Measurements from ENCODE around the gene DUSP16.

The DUSP16 gene

DNA sequence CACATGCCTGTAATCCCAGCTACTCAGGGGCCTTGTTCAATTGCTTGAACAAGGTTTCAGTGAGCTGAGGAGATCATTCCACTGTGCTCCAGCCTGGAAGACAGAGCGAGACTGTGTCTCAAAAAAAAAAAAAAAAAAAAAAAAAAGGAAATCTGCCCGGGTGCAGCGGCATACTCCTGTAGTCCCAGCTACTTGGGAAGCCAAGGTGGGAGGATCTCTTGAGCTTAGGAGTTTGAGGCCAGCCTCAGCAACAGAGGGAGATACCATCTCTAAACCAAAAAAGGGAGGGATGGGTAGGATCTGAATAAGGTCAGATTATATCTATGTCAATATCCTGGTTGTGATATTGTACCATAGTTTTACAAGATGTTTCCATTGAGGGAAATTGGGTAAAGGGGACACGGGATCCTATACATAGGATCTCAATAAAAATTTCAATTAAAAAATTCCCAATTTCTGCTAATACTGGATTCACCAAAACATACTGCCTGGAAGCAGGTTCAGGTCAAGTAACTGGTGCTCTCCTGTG is 129.4 kb downstream of the DUSP16 start:
- no peak for DNase-seq

DNA sequence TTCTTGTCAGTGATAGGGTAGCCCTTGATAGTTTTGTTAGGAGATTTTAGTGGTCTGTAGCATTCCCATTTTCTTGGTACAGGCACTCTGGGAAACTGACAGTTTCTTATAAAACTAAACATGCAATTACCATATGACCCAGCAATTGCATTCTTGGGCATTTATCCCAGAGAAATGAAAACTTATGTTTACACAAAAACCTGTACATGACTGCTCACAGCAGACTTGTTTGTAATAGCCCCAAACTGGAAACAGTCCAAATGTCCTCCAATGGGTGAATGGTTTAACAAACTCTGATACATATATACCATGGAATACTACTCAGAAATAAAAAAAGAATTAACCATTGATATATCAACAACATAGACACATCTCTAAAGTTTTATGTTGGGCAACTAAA is 130.3 kb downstream of the DUSP16 start:
- DNase-seq, result peak; percentile 15

DNA sequence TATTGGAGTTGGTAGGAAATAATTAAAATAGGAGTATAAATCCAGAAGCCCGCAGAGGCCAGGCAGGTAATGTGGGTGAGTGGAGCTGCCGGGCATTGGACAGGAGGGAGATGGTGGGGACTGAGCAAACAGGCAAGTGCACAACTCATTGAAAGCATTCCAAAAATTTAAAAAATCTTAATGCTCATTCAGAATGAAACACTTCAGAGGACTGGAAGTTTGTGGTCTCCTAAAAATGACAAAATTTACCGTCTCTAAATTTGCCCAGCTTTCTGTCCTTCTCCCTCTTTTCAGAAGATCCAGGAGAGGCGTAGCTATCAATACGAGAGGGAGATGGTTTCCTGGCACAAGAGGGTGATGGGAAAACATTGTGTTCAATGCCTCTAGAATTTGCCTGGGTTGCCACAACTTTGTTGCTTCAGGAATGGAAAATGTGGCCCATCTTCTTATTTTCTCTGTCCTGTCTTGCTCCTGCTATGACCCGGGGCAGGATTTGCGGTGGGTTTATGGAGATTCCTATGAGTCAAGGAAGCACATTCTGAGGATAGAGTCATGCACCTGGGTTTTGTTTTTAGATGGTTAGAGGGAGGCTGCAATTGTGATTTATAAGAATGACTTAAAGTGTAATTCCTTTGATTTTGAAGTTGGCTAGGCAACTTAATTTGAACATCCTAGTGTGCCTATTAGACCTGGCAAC is 133.6 kb downstream of the DUSP16 start:
- DNase-seq, result no peak

DNA sequence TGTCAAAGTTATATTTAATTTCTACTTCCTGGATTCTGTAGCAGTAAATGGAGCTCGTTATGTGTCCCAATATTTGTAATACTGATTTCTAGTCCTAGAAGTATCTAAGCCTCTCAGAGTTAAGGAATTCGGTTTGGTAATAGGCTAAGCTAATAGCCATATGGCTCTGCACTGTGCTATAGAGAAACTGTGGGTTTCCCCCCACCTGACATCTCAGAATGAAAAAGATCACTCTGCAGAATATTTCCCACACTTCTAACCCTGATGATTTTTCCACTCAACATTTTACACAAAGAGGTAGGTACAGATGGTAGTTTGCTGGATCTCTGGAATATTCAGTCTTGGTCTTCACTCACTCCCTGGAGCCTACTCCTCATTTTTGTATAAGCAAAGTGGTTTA is 134.6 kb downstream of the DUSP16 start:
- no peak for DNase-seq

DNA sequence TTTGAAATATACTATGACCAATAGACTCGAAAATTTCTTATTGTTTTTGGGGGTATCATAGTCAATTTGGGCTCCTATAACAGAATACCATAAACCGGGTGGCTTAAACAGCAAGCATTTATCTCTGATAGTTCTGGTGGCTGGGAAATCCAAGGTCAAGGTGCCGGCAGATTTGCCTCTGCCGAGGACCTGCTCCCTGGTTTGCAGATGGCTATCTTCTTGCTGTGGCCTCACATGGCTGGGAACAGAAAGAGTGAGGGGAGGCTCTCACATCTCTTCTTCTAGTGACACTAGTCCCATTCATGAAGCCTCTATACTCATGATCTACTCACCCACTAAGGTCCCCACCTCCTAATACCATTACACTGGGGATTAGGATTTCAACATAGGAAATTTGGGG is 135.1 kb downstream of the DUSP16 start:
- no peak for DNase-seq

DNA sequence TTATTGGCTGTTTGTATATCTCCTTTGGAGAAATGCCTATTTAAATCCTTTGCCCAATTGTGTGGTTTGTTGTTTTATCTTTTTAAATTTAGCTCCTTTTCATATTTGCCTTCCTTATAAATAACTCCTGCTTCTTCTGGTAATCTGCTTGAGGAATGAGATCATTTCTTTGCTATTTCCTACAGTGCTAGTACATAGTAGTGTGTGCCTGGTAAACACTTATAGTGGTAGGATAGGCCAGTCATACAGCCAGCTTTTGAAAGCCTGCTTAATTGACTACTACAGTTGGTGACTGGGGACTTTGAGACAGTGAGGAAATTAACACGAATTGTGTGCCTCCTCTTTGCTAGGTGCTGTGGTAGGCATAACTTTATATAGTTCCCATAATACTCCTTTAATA is 137.0 kb downstream of the DUSP16 start:
- peak; percentile 49 for DNase-seq

DNA sequence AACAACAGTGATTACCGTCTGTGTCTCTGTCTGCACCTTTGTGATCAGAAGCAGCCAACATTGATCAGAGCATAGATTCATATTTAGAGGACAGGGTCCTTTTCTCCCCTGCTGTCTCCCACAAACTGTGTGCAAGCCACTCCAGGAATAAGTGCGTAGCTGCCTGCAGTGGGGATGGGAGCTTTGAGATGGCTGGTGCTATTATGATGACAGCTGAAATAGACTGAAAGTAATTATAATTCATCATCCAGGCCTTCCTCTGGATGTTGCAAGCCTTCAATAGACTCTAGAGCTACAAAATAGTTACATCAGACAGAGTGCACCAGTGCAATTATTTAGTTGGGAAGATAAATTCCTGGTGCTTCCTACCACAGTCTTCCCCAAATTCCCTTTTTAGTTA is 137.7 kb downstream of the DUSP16 start:
- DNase-seq, result no peak
